Sigmoid colon (tissue), 7 donors: Measurements from ENCODE around the gene SIVA1. TPM values are rescaled to one million over a fixed set of nuclear protein-coding genes. Genes with fewer than 3 reads are reported as not detected.

Experiments used
- DNase-seq: peaks from one replicate; pipeline ENCODE4 v3.0.0-alpha.2; 2019
- H3K27ac ChIP-seq, 4 donors: fragments of 200-600 bp; sonication (generic); one replicate each; pipeline ENCODE4 v1.5.1; 2016 to 2019; ENCODE audit warnings: mild to moderate bottlenecking in 1 of 4
- H3K27me3 ChIP-seq, 3 donors: fragments of 200-600 bp; sonication (generic); one replicate each; pipeline ENCODE4 v1.5.1; 2019; ENCODE audit warnings: mild to moderate bottlenecking in 1 of 3
- H3K36me3 ChIP-seq, 4 donors: fragments of 200-600 bp; sonication (generic); one replicate each; pipeline ENCODE4 v1.5.1; 2016 to 2019
- H3K4me1 ChIP-seq, 4 donors: fragments of 200-600 bp; sonication (generic); one replicate each; pipeline ENCODE4 v1.5.1; 2017 to 2019
- H3K4me3 ChIP-seq, 4 donors: fragments of 200-600 bp; sonication (generic); one replicate each; pipeline ENCODE4 v1.5.1; 2017 to 2019; ENCODE audit warnings: mild to moderate bottlenecking in 2 of 4, moderate library complexity in 1 of 4
- H3K9me3 ChIP-seq, 4 donors: fragments of 200-600 bp in 3 of 4; sonication (generic) in 3 of 4; one replicate each; pipeline versions ENCODE4 v1.5.1 to v1.6.1; 2013 to 2019
- EP300 ChIP-seq, 4 donors: sonication (generic); formaldehyde crosslinking; IDR thresholded peaks; one replicate each; pipeline ENCODE4 v1.6.1; 2017; ENCODE audit warnings: antibody characterized with exemption in 4 of 4
- POLR2A ChIP-seq, 2 donors: fragments of 450-650 bp; IDR thresholded peaks; one replicate each; pipeline ENCODE4 v1.6.1; 2016; ENCODE audit warnings: antibody characterized with exemption in 2 of 2, mild to moderate bottlenecking in 2 of 2, moderate library complexity in 2 of 2
- POLR2AphosphoS5 ChIP-seq, 4 donors: sonication (generic); formaldehyde crosslinking; IDR thresholded peaks; one replicate each; pipeline ENCODE4 v1.6.1; 2017; ENCODE audit warnings: antibody characterized with exemption in 4 of 4
- WGBS, 2 donors: extraction: QIAGEN DNeasy Blood & Tissue Kit; methylation state at CpG; one replicate each; pipeline ENCODE4 v1.1.7; 2013; 5-methylcytosine and 5-hydroxymethylcytosine counted together
- intact Hi-C: fragments of 100-400 bp; cut with DNase I; formaldehyde crosslinking; loops from one replicate; pipeline ENCODE4 v1.15.1; 2023
- polyA plus RNA-seq, 3 donors: library from polyadenylated mRNA; stranded (reverse); fragments of 200-250 nt; gene quantifications; one replicate each; pipeline ENCODE4 v1.2.3, GENCODE V29; 2013
- total RNA-seq, 4 donors: library from RNA; depleted of rRNA; stranded (reverse); fragments of >200 nt; gene quantifications; one replicate each; pipeline ENCODE4 v1.1.0, GENCODE V29; 2016
- TF ChIP-seq, protein P1 (sequence below), 4 experiments: fragments of 450-650 bp in 3 of 4; fragments of 200-600 bp in 1 of 4; IDR thresholded peaks; one replicate each; pipeline ENCODE4 v1.5.1; 2016 to 2019; ENCODE audit warnings: antibody characterized with exemption in 4 of 4, mild to moderate bottlenecking in 3 of 4, moderate library complexity in 2 of 4
- donor health status: healthy with polysubstance abuse.
- donor health status: Bipolar disorder and iron deficiency.
- donor health status: healthy.

The SIVA1 gene
- total and polyA plus RNA-seq, 7 donors, result 124 to 512 (median 235) TPM

DNA sequence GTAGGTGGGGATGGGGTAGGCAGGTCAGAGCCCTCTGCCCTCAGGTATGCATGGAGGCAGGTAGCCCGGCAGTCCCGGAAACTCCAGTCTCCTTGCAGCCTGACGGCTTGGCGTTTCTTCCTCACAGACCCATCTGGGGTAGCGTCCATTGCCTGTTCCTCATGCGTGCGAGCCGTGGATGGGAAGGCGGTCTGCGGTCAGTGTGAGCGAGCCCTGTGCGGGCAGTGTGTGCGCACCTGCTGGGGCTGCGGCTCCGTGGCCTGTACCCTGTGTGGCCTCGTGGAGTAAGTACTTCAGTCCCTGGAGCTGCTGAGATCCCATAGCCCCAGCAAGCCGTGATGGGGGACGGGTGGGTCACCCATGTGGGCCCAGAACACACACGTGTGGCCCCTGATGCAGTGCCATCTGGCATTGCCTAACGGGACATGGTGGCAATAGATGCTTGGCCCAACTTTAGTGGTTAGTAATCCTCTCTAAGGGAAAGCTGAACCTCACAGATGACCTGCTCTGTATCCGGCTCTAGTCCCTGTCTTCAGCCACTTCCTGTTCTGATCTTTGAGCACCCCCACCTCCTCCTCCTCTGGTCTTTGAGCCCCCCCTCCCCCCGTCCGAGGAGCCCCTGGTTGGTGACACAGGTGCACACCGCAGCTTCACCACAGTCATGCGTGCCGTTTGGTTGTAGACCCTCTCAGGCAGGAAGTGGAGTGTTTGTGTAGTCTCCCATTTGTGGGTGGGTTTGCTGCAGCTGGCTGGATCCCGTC is 3.7 kb downstream of the SIVA1 start:
- no peak overlapping the region for H3K27ac ChIP-seq
- peaks cover 14 to 60% (median 29%) of the 10 kb centered on the region in 4 donors for H3K36me3 ChIP-seq
- H3K4me1 ChIP-seq, result peaks cover 2 to 29% (median 25%) of the 10 kb centered on the region in 4 donors
- DNase-seq, result no peak
- H3K9me3 ChIP-seq, result no peaks in the 10 kb centered on the region
- no peaks in the 10 kb centered on the region for H3K27me3 ChIP-seq
- TF ChIP-seq EP300 (IDR thresholded peaks at IDR 0.05) (no peak), POLR2AphosphoS5 (IDR thresholded peaks at IDR 0.05) (no peak), POLR2A (IDR thresholded peaks at IDR 0.05) (no peak)
- TF ChIP-seq, protein P1, sequence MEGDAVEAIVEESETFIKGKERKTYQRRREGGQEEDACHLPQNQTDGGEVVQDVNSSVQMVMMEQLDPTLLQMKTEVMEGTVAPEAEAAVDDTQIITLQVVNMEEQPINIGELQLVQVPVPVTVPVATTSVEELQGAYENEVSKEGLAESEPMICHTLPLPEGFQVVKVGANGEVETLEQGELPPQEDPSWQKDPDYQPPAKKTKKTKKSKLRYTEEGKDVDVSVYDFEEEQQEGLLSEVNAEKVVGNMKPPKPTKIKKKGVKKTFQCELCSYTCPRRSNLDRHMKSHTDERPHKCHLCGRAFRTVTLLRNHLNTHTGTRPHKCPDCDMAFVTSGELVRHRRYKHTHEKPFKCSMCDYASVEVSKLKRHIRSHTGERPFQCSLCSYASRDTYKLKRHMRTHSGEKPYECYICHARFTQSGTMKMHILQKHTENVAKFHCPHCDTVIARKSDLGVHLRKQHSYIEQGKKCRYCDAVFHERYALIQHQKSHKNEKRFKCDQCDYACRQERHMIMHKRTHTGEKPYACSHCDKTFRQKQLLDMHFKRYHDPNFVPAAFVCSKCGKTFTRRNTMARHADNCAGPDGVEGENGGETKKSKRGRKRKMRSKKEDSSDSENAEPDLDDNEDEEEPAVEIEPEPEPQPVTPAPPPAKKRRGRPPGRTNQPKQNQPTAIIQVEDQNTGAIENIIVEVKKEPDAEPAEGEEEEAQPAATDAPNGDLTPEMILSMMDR (IDR thresholded peaks at IDR 0.05), result no peak
- 80 to 89% methylated on average over 27 of the region's 27 CpGs for whole genome bisulfite sequencing, 2 donors
- intact Hi-C loops, result no loop called here
- H3K4me3 ChIP-seq, result no peak overlapping the region

DNA sequence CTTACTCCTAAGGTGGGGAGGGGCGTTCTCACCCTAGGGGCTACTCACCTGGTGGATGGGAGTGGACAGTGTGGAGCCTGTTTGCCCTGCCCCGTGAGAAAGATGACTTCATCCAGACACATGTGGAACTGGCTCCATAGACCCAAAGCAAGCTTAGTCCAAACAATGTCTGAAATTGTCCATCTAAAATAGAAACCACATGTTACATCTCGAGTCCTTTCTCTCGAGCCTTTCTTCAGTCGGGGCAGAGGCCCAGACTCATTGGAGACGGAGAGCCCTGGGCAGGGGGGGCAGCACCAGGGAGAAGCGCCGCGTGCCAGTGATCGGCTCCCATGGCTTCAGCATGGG is 4.3 kb downstream of the SIVA1 start:
- peaks cover 2 to 23% (median 20%) of the 10 kb centered on the region in 4 donors for H3K4me1 ChIP-seq
- H3K27ac ChIP-seq, result no peak overlapping the region
- intact Hi-C loops, result no loop called here
- DNase-seq, result no peak
- no peaks in the 10 kb centered on the region for H3K27me3 ChIP-seq
- H3K9me3 ChIP-seq, result no peaks in the 10 kb centered on the region
- H3K36me3 ChIP-seq, result peaks cover 14 to 66% (median 29%) of the 10 kb centered on the region in 4 donors
- TF ChIP-seq POLR2A (IDR thresholded peaks at IDR 0.05) (no peak), POLR2AphosphoS5 (IDR thresholded peaks at IDR 0.05) (no peak), EP300 (IDR thresholded peaks at IDR 0.05) (no peak)
- TF ChIP-seq, protein P1 (IDR thresholded peaks at IDR 0.05), result no peak
- 86 to 92% methylated on average over 10 of the region's 10 CpGs for WGBS, 2 donors
- H3K4me3 ChIP-seq, result no peak overlapping the region

DNA sequence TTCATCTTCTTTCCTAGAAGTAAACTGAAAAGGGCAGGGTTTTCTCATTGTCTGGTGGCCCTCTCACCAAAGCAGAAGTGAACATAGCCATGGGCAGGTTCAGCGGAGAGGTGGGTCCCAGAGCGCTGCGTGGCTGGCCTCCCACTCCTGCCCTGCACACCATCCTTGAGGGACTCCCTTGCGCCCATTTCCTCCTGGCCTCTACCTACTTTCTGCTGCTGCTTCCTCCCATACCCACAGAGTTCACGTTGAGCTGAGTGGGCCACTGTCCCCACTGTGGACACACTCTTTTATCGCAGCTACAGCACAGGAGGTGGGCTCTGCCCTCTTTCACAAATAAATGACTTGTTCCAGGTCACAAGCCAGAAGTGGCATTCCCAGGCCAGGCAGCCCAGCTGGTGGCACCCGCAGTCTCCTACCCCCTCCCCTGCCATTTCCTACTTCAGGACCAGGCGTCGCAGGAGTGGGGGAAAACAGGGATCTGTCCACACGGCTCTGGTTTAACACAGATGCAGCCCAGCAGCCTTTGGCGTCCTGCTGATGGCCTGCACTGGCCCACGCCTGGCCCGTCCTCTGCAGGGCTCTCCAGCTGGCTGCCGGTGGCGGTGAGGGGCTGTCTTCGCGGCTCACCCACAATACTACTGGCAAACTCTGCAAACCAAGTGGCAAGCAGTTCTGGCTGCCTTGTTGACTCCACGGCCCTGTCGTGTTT is 4.9 kb downstream of the SIVA1 start:
- no peaks in the 10 kb centered on the region for H3K9me3 ChIP-seq
- no peak for DNase-seq
- H3K27ac ChIP-seq, result no peak overlapping the region
- H3K27me3 ChIP-seq, result no peaks in the 10 kb centered on the region
- TF ChIP-seq POLR2A (IDR thresholded peaks at IDR 0.05) (no peak), POLR2AphosphoS5 (IDR thresholded peaks at IDR 0.05) (no peak), EP300 (IDR thresholded peaks at IDR 0.05) (no peak)
- TF ChIP-seq, protein P1 (IDR thresholded peaks at IDR 0.05), result no peak
- intact Hi-C loops, result no loop called here
- H3K4me1 ChIP-seq, result peaks cover 2 to 22% (median 19%) of the 10 kb centered on the region in 4 donors
- H3K36me3 ChIP-seq, result peaks cover 14 to 68% (median 29%) of the 10 kb centered on the region in 4 donors
- no peak overlapping the region for H3K4me3 ChIP-seq
- 94 to 95% methylated on average over 19 of the region's 19 CpGs for WGBS, 2 donors

DNA sequence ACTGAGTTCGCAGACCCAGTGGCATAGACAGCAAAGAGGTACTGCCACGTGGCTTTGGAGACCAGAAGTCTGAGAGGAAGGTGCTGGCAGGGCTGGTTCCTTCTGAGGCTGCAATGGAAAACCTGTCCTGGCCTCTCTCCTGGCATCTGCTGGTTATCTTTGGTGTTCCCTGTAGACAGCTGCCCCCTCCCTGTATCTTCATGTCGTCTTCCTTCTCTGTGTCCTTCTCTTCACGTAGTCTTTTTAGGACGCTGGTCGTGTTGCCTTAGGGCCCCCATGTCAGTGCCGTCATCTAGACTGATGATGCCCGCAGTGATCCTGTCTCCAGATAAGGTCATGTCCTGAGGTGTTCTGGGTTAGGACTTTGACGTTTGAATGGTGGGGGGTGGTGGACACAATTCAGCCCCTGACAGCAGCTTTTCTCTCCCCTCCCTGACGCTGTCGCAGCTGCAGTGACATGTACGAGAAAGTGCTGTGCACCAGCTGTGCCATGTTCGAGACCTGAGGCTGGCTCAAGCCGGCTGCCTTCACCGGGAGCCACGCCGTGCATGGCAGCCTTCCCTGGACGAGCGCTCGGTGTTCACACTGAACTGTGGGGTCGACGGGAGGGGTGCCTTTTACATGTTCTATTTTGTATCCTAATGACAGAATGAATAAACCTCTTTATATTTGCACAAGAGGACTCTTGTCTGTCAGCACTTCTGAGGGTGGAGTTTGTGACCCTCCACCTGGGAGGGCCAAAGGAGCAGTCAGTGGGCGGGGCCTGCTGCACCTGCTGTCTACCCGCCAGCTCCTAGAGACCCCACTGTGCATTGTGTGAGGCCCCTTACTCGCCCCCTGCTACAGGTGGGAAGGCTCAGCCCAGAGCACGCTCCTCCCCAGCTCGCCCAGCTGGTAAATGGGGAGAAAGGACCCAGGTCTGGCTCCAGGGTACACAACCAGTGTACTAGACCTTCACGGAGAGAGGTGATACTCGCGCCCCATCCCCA is 6.3 kb downstream of the SIVA1 start:
- Histone ChIP-seq H3K27me3 (no peaks in the 10 kb centered on the region), H3K36me3 (peaks cover 14 to 68% (median 29%) of the 10 kb centered on the region in 4 donors), H3K9me3 (no peaks in the 10 kb centered on the region), H3K4me1 (peaks cover 1 to 13% (median 12%) of the 10 kb centered on the region in 4 donors), H3K4me3 (no peak overlapping the region), H3K27ac (no peak overlapping the region)
- DNase-seq, result no peak
- intact Hi-C loops, result no loop called here
- 88 to 90% methylated on average over 30 of the region's 30 CpGs for WGBS, 2 donors
- TF ChIP-seq POLR2A (IDR thresholded peaks at IDR 0.05), result no peak
- TF ChIP-seq EP300 (IDR thresholded peaks at IDR 0.05), result no peak
- no peak for TF ChIP-seq POLR2AphosphoS5 (IDR thresholded peaks at IDR 0.05)
- TF ChIP-seq, protein P1 (IDR thresholded peaks at IDR 0.05), result no peak
